Measurements from ENCODE around the gene SNTG2.
A peak's percentile ranks its signal among the peaks of the same experiment; 100 is the strongest.

SNTG2 gene

GRCh38 chr2:963876-964275 lies 13.2 kb downstream of the SNTG2 start:
- Histone ChIP-seq H3K4me2 (ENCODE audit: insufficient read depth, low read length, poor library complexity, severe bottlenecking) (no peak overlapping the region), H2BK12ac (ENCODE audit: low read length) (no peak overlapping the region), H3K18ac (ENCODE audit: low read length) (no peak overlapping the region), H3K79me1 (ENCODE audit: low read depth, low read length) (no peaks in the 10 kb centered on the region), H3K9ac (ENCODE audit: low read depth, low read length, poor library complexity) (no peak overlapping the region), H3K4me1 (ENCODE audit: control insufficient read depth in 2 of 2, insufficient read depth in 1 of 2, low read depth in 1 of 2, low read length in 2 of 2) (peaks cover 0 to 2% of the 10 kb centered on the region in 2 donors), H2BK120ac (ENCODE audit: low read depth, low read length) (no peak overlapping the region), H3K27me3 (ENCODE audit: control insufficient read depth in 3 of 3, insufficient read depth in 3 of 3, low read depth in 1 of 3, low read length in 3 of 3) (peaks cover 0 to 3% (median 0%) of the 10 kb centered on the region in 3 experiments), H4K8ac (ENCODE audit: low read depth, low read length) (no peak overlapping the region), H3K14ac (ENCODE audit: low read length) (no peak overlapping the region), H3K4me3 (ENCODE audit: low read length in 2 of 2) (no peak overlapping the region), H4K91ac (ENCODE audit: low read depth, low read length, poor library complexity) (no peak overlapping the region), H3K27ac (replicated peaks; ENCODE audit: low read length) (no peak overlapping the region), H3K36me3 (replicated peaks in 1 of 2; ENCODE audit: control insufficient read depth in 2 of 2, insufficient read depth in 2 of 2, low read length in 2 of 2) (no peaks in the 10 kb centered on the region), H2BK15ac (ENCODE audit: low read length) (no peak overlapping the region), H3K23ac (ENCODE audit: low read depth, low read length, poor library complexity) (no peak overlapping the region), H2AFZ (ENCODE audit: low read length) (no peak overlapping the region), H3K4ac (ENCODE audit: low read length) (no peak overlapping the region), H2BK5ac (ENCODE audit: low read length) (no peak overlapping the region), H3K9me3 (replicated peaks in 1 of 2; ENCODE audit: control insufficient read depth in 2 of 2, insufficient read depth in 1 of 2, low read depth in 1 of 2, low read length in 2 of 2) (peaks cover 0 to 3% of the 10 kb centered on the region in 2 donors), H2AK5ac (ENCODE audit: low read depth, low read length) (no peak overlapping the region)
- DNase-seq (ENCODE audit: low spot score) = no peak
- WGBS, 2 donors (ENCODE audit: extremely low coverage in 2 of 2, insufficient read length in 2 of 2, insufficient replicate concordance in 1 of 2) = no CpG with 5 or more reads among the region's 6 CpGs

DNA sequence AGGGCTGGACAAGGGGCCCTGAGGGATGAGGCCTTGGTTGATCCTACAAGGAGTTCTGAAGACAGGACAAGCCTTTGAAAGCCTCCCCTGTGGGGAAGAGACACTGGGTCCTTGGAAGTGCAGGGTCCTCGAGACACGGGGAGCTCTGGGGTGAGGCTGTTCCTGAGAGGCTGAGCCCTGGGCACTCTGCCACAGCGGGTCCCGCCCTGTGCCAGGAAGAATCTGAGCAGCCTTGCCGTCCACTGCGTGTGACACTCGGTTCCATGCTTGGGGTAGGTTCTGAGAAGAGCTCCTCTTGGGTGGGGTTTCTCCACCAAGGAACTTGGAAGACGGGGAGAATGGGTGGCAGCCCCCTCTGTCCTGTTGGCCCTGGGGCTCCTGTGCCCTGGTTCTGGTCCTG lies 13.9 kb downstream of the SNTG2 start:
- peaks cover 0 to 3% (median 0%) of the 10 kb centered on the region in 3 experiments for H3K27me3 ChIP-seq (ENCODE audit: control insufficient read depth in 3 of 3, insufficient read depth in 3 of 3, low read depth in 1 of 3, low read length in 3 of 3)
- H3K18ac ChIP-seq (ENCODE audit: low read length) = no peak overlapping the region
- no peak overlapping the region for H3K4ac ChIP-seq (ENCODE audit: low read length)
- no peak overlapping the region for H2AFZ ChIP-seq (ENCODE audit: low read length)
- no peak overlapping the region for H3K4me3 ChIP-seq (ENCODE audit: low read length in 2 of 2)
- no peak overlapping the region for H3K9ac ChIP-seq (ENCODE audit: low read depth, low read length, poor library complexity)
- DNase-seq (ENCODE audit: low spot score) = no peak
- H4K8ac ChIP-seq (ENCODE audit: low read depth, low read length) = no peak overlapping the region
- no peaks in the 10 kb centered on the region for H3K36me3 ChIP-seq (replicated peaks in 1 of 2; ENCODE audit: control insufficient read depth in 2 of 2, insufficient read depth in 2 of 2, low read length in 2 of 2)
- no CpG with 5 or more reads among the region's 8 CpGs for WGBS, 2 donors (ENCODE audit: extremely low coverage in 2 of 2, insufficient read length in 2 of 2, insufficient replicate concordance in 1 of 2)
- no peak overlapping the region for H2BK12ac ChIP-seq (ENCODE audit: low read length)
- no peak overlapping the region for H3K23ac ChIP-seq (ENCODE audit: low read depth, low read length, poor library complexity)
- H3K9me3 ChIP-seq (replicated peaks in 1 of 2; ENCODE audit: control insufficient read depth in 2 of 2, insufficient read depth in 1 of 2, low read depth in 1 of 2, low read length in 2 of 2) = peaks cover 0 to 5% of the 10 kb centered on the region in 2 donors
- H3K27ac ChIP-seq (replicated peaks; ENCODE audit: low read length) = no peak overlapping the region
- H3K79me1 ChIP-seq (ENCODE audit: low read depth, low read length) = no peaks in the 10 kb centered on the region
- H4K91ac ChIP-seq (ENCODE audit: low read depth, low read length, poor library complexity) = no peak overlapping the region
- H3K4me2 ChIP-seq (ENCODE audit: insufficient read depth, low read length, poor library complexity, severe bottlenecking) = no peak overlapping the region
- no peak overlapping the region for H3K14ac ChIP-seq (ENCODE audit: low read length)
- H3K4me1 ChIP-seq (ENCODE audit: control insufficient read depth in 2 of 2, insufficient read depth in 1 of 2, low read depth in 1 of 2, low read length in 2 of 2) = no peaks in the 10 kb centered on the region
- no peak overlapping the region for H2BK15ac ChIP-seq (ENCODE audit: low read length)
- H2BK120ac ChIP-seq (ENCODE audit: low read depth, low read length) = no peak overlapping the region
- H2BK5ac ChIP-seq (ENCODE audit: low read length) = no peak overlapping the region
- H2AK5ac ChIP-seq (ENCODE audit: low read depth, low read length) = no peak overlapping the region

- Histone ChIP-seq H3K4me3 (ENCODE audit: low read length in 2 of 2) (peak overlapping the region in 1 of 2 donors; percentile 13), H3K4ac (ENCODE audit: low read length) (no peak overlapping the region)
Observed at GRCh38 chr2:965640-966147, 15.0 kb downstream of the SNTG2 start.

GRCh38 chr2:973129-973528 lies 22.5 kb downstream of the SNTG2 start:
- Histone ChIP-seq H3K36me3 (replicated peaks in 1 of 2; ENCODE audit: control insufficient read depth in 2 of 2, insufficient read depth in 2 of 2, low read length in 2 of 2) (no peaks in the 10 kb centered on the region), H3K14ac (ENCODE audit: low read length) (no peak overlapping the region), H3K27me3 (ENCODE audit: control insufficient read depth in 3 of 3, insufficient read depth in 3 of 3, low read depth in 1 of 3, low read length in 3 of 3) (no peaks in the 10 kb centered on the region), H3K18ac (ENCODE audit: low read length) (no peak overlapping the region), H2BK120ac (ENCODE audit: low read depth, low read length) (no peak overlapping the region), H2AFZ (ENCODE audit: low read length) (no peak overlapping the region), H3K27ac (replicated peaks; ENCODE audit: low read length) (no peak overlapping the region), H3K4me1 (ENCODE audit: control insufficient read depth in 2 of 2, insufficient read depth in 1 of 2, low read depth in 1 of 2, low read length in 2 of 2) (peaks cover 0 to 1% of the 10 kb centered on the region in 2 donors), H4K8ac (ENCODE audit: low read depth, low read length) (no peak overlapping the region), H3K4ac (ENCODE audit: low read length) (no peak overlapping the region), H3K9ac (ENCODE audit: low read depth, low read length, poor library complexity) (no peak overlapping the region), H2BK15ac (ENCODE audit: low read length) (no peak overlapping the region), H3K4me3 (ENCODE audit: low read length in 2 of 2) (no peak overlapping the region), H3K4me2 (ENCODE audit: insufficient read depth, low read length, poor library complexity, severe bottlenecking) (no peak overlapping the region), H2AK5ac (ENCODE audit: low read depth, low read length) (no peak overlapping the region), H2BK12ac (ENCODE audit: low read length) (no peak overlapping the region), H3K9me3 (replicated peaks in 1 of 2; ENCODE audit: control insufficient read depth in 2 of 2, insufficient read depth in 1 of 2, low read depth in 1 of 2, low read length in 2 of 2) (peaks cover 0 to 2% of the 10 kb centered on the region in 2 donors), H3K79me1 (ENCODE audit: low read depth, low read length) (no peaks in the 10 kb centered on the region), H4K91ac (ENCODE audit: low read depth, low read length, poor library complexity) (no peak overlapping the region), H3K23ac (ENCODE audit: low read depth, low read length, poor library complexity) (no peak overlapping the region), H2BK5ac (ENCODE audit: low read length) (no peak overlapping the region)
- WGBS, 2 donors (ENCODE audit: extremely low coverage in 2 of 2, insufficient read length in 2 of 2, insufficient replicate concordance in 1 of 2) = no CpG with 5 or more reads among the region's 3 CpGs
- DNase-seq (ENCODE audit: low spot score) = no peak

More at GRCh38 chr2:965640-966147, 15.0 kb downstream of the SNTG2 start:
- Histone ChIP-seq H3K27ac (replicated peaks; ENCODE audit: low read length) (no peak overlapping the region), H2BK5ac (ENCODE audit: low read length) (no peak overlapping the region), H4K91ac (ENCODE audit: low read depth, low read length, poor library complexity) (no peak overlapping the region), H2BK12ac (ENCODE audit: low read length) (no peak overlapping the region), H2AK5ac (ENCODE audit: low read depth, low read length) (peak overlapping the region; percentile 93), H3K27me3 (ENCODE audit: control insufficient read depth in 3 of 3, insufficient read depth in 3 of 3, low read depth in 1 of 3, low read length in 3 of 3) (peaks cover 0 to 3% (median 0%) of the 10 kb centered on the region in 3 experiments), H2BK120ac (ENCODE audit: low read depth, low read length) (no peak overlapping the region), H3K36me3 (replicated peaks in 1 of 2; ENCODE audit: control insufficient read depth in 2 of 2, insufficient read depth in 2 of 2, low read length in 2 of 2) (no peaks in the 10 kb centered on the region), H3K9me3 (replicated peaks in 1 of 2; ENCODE audit: control insufficient read depth in 2 of 2, insufficient read depth in 1 of 2, low read depth in 1 of 2, low read length in 2 of 2) (peaks cover 0 to 5% of the 10 kb centered on the region in 2 donors), H3K4me1 (ENCODE audit: control insufficient read depth in 2 of 2, insufficient read depth in 1 of 2, low read depth in 1 of 2, low read length in 2 of 2) (no peaks in the 10 kb centered on the region), H3K9ac (ENCODE audit: low read depth, low read length, poor library complexity) (no peak overlapping the region), H3K79me1 (ENCODE audit: low read depth, low read length) (no peaks in the 10 kb centered on the region), H2AFZ (ENCODE audit: low read length) (no peak overlapping the region), H3K18ac (ENCODE audit: low read length) (peak overlapping the region; percentile 65), H3K14ac (ENCODE audit: low read length) (no peak overlapping the region), H3K23ac (ENCODE audit: low read depth, low read length, poor library complexity) (no peak overlapping the region), H2BK15ac (ENCODE audit: low read length) (no peak overlapping the region), H4K8ac (ENCODE audit: low read depth, low read length) (no peak overlapping the region), H3K4me2 (ENCODE audit: insufficient read depth, low read length, poor library complexity, severe bottlenecking) (no peak overlapping the region)
- no CpG with 5 or more reads among the region's 12 CpGs for WGBS, 2 donors (ENCODE audit: extremely low coverage in 2 of 2, insufficient read length in 2 of 2, insufficient replicate concordance in 1 of 2)
- no peak for DNase-seq (ENCODE audit: low spot score)
